Lower leg skin (tissue), 4 donors: ENCODE measurements around the gene ADAM22. TPM values are rescaled to one million over a fixed set of nuclear protein-coding genes. Genes with fewer than 3 reads are reported as not detected.
A peak's percentile ranks its signal among the peaks of the same experiment; 100 is the strongest.

Experiments used
- DNase-seq, 2 donors: peaks; one replicate each; pipeline ENCODE4 v3.0.0-alpha.2; 2019; ENCODE audit warnings: low spot score in 2 of 2
- H3K4me3 ChIP-seq: fragments of 200-600 bp; sonication (generic); 2 replicates; pipeline ENCODE4 v1.5.1; 2017; ENCODE audit warnings: mild to moderate bottlenecking, low read depth; ENCODE audit not compliant: poor library complexity, severe bottlenecking
- CTCF ChIP-seq, 3 donors: fragments of 450-650 bp; IDR thresholded peaks; one replicate each; pipeline ENCODE4 v1.5.1; 2016; ENCODE audit warnings: antibody characterized with exemption in 3 of 3, mild to moderate bottlenecking in 3 of 3, moderate library complexity in 2 of 3
- POLR2A ChIP-seq, 2 donors: fragments of 450-650 bp; IDR thresholded peaks; one replicate each; pipeline ENCODE4 v1.6.1; 2016 to 2017; ENCODE audit warnings: antibody characterized with exemption in 2 of 2, mild to moderate bottlenecking in 1 of 2, moderate library complexity in 1 of 2
- WGBS, 2 donors: methylation state at CpG; one replicate each; pipeline ENCODE4 v1.1.5; 2018; 5-methylcytosine and 5-hydroxymethylcytosine counted together
- intact Hi-C: fragments of 100-400 bp; cut with DNase I; formaldehyde crosslinking; loops from one replicate; pipeline ENCODE4 v1.15.0; 2023; ENCODE audit warnings: low total_unique reads
- total RNA-seq, 4 donors: library from RNA; depleted of rRNA; stranded (reverse); fragments of >200 nt; gene quantifications; one replicate each; pipeline ENCODE4 v1.1.0, GENCODE V29; 2016

The ADAM22 gene
- total RNA-seq, 4 donors from 2014 or later: 0.30 to 2.1 (median 1.0) TPM

GRCh38 chr7:88219781-88220747, 286.0 kb downstream of the ADAM22 start, which contains the start of gene SRI:
SRI (minus strand) TSS chr7:88220038; CDS start chr7:88220026, 12 bp downstream.
- WGBS, 2 donors: 0 to 1% methylated on average over 41 to 66 of the region's 75 CpGs
- TF ChIP-seq POLR2A (IDR thresholded peaks at IDR 0.05): no peak
- TF ChIP-seq CTCF (IDR thresholded peaks at IDR 0.05): no peak

GRCh38 chr7:88223265-88223664, 289.2 kb downstream of the ADAM22 start:
- no peak for DNase-seq
- no peak overlapping the region for H3K4me3 ChIP-seq
- 95 to 96% methylated on average over 2 of the region's 2 CpGs for WGBS, 2 donors
- no peak for TF ChIP-seq CTCF (IDR thresholded peaks at IDR 0.05)
- TF ChIP-seq POLR2A (IDR thresholded peaks at IDR 0.05): no peak
- intact Hi-C loops: no loop called here

More at GRCh38 chr7:88219781-88220747, 286.0 kb downstream of the ADAM22 start, which contains the start of gene SRI:
- intact Hi-C loops: loop anchor here (10.0 kb wide), 1 partner anchor 1285 kb away; no protein-coding TSS in a partner anchor
- H3K4me3 ChIP-seq: peak within 1 kb of the TSS; percentile 85
- DNase-seq: peak; percentile 68 to 95

GRCh38 chr7:88224601-88225275, 290.7 kb downstream of the ADAM22 start:
- WGBS, 2 donors: 40 to 47% methylated on average over 2 of the region's 2 CpGs

GRCh38 chr7:88226201-88226600, 292.1 kb downstream of the ADAM22 start:
- no peak overlapping the region for H3K4me3 ChIP-seq
- TF ChIP-seq CTCF (IDR thresholded peaks at IDR 0.05) (no peak), POLR2A (IDR thresholded peaks at IDR 0.05) (no peak)
- DNase-seq: no peak
- intact Hi-C loops: no loop called here
- 87 to 89% methylated on average over 4 of the region's 4 CpGs for WGBS, 2 donors

More at GRCh38 chr7:88224601-88225275, 290.7 kb downstream of the ADAM22 start:
- intact Hi-C loops: no loop called here
- TF ChIP-seq CTCF (IDR thresholded peaks at IDR 0.05) (no peak), POLR2A (IDR thresholded peaks at IDR 0.05) (no peak)
- no peak overlapping the region for H3K4me3 ChIP-seq
- DNase-seq: no peak

- no peak overlapping the region for H3K4me3 ChIP-seq
- intact Hi-C loops: no loop called here
- no peak for DNase-seq
- TF ChIP-seq POLR2A (IDR thresholded peaks at IDR 0.05): no peak
- TF ChIP-seq CTCF (IDR thresholded peaks at IDR 0.05): no peak
- 71 to 91% methylated on average over 6 of the region's 6 CpGs for WGBS, 2 donors
Measured at GRCh38 chr7:88226886-88227516, 292.9 kb downstream of the ADAM22 start.
